Measurements from ENCODE around the gene TMEM212.
"Not testable (repeated sequence)": the region's sequence is repeated elsewhere in the genome, so short reads cannot be mapped to it uniquely, and the experiment has no call there.

The TMEM212 gene

DNA sequence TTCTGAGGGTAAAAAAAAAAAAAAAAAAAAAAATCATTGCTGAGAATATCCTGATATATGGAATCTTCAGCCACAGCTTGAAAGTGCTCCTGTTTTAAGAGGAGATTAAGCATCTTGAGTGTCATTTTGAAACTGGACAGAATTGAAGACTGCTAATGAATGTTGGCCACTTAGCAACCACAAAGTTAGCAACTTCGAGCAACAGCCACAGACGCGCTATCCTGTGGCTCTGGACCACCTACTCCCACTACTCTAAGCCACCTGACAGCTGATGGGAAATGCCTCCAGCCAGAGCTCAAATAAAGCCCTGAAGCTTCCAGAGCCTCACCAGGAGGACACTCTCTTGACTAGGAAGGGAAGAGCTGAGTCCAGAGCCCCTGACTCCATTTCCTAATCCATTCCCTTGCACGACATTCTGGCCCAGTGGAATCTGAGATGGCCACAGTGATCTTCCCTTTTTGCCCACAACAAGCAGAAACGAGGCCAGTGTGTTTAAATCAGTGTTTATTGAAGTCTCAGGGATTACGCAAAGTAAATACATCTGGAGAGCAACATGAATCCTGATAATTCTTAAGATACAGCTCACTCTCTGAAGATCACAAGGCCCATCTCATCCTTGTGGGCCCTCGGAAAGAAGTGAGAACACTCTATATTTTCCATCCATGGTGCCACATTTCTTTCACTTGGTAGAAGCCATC is 58.6 kb downstream of the TMEM212 start:
- no peaks in the 10 kb centered on the region for H3K4me1 ChIP-seq (ENCODE audit: control insufficient read depth, insufficient read depth, low read length)
- no peaks in the 10 kb centered on the region for H3K9me3 ChIP-seq (replicated peaks; ENCODE audit: low read length)
- H3K4me3 ChIP-seq (ENCODE audit: low read length): no peak overlapping the region
- H3K36me3 ChIP-seq (ENCODE audit: insufficient read depth, low read length): no peaks in the 10 kb centered on the region
- H3K4me2 ChIP-seq (ENCODE audit: low read length): no peak overlapping the region
- H3K9ac ChIP-seq (ENCODE audit: low read depth, low read length): no peak overlapping the region
- H3K27me3 ChIP-seq (ENCODE audit: control insufficient read depth, insufficient read depth, low read length): no peaks in the 10 kb centered on the region

DNA sequence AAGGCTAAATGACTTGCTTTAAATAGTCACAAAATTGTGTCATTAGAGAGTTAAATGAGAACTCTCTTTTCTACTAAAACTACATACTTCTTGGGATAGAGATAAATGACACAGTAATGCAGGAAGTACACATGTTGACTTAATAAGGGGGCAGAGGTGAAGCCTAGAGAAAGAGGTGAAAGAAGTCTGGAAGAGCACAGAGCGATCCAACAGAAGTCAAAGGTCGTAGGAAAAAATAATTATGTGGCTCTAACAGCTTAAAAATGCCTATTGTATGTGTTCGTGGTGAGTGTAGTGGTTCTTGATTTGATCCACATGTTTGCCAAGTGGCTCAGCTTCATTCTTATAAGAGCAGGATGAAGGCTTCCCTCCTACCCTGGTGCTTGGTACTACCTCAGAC is 61.7 kb downstream of the TMEM212 start:
- H3K36me3 ChIP-seq (ENCODE audit: insufficient read depth, low read length): no peaks in the 10 kb centered on the region
- H3K4me3 ChIP-seq (ENCODE audit: low read length): no peak overlapping the region
- H3K9me3 ChIP-seq (replicated peaks; ENCODE audit: low read length): no peaks in the 10 kb centered on the region
- no peaks in the 10 kb centered on the region for H3K4me1 ChIP-seq (ENCODE audit: control insufficient read depth, insufficient read depth, low read length)
- H3K27me3 ChIP-seq (ENCODE audit: control insufficient read depth, insufficient read depth, low read length): no peaks in the 10 kb centered on the region
- H3K9ac ChIP-seq (ENCODE audit: low read depth, low read length): no peak overlapping the region
- H3K4me2 ChIP-seq (ENCODE audit: low read length): no peak overlapping the region

DNA sequence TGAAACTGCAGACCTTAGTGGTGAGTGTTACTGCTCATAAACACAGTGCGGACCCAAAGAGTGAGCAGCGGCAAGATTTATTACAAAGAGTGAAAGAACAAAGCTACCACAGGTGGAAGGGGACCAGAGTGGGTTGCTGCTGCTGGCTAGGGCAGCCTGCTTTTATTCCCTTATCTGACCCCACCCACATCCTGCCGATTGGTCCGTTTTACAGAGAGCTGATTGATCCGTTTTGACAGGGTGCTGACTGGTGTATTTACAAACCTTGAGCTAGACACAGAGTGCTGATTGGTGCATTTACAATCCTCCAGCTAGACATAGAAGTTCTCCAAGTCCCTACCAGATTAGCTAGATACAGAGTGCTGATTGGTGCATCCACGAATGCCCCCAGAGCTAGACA is 63.4 kb downstream of the TMEM212 start:
- not testable (repeated sequence) for H3K4me1 ChIP-seq (ENCODE audit: control insufficient read depth, insufficient read depth, low read length)

DNA sequence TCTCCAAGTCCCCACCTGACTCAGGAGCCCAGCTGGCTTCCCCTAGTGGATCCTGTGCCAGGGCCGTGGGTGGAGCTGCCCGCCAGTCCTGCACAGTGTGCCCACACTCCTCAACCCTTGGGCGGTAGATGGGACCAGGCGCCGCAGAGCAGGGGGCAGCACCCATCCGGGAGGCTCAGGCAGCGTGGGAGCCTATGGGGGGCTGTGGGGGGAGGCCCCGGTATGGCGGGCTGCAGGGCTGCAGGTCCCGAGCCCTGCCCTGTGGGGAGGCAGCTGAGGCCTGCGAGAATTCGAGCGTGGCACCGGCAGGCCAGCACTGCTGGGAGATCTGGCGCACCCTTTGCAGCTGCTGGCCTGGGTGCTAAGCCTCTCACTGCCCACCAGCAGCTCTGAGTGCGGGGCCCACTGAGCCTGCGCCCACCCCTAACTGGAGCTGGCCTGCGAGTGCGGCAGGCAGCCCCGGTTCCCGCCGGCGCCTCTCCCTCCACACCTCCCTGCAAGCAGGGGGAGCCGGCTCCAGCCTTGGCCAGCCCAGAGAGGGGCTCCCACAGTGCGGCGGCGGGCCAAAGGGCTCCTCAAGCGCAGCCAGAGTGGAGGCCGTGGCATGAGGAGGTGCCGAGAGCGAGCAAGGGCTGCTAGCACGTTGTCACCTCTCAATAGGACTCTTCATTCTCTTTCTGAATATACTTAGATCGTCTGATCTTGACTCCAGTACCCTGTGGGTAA is 64.0 kb downstream of the TMEM212 start:
- no peak overlapping the region for H3K4me2 ChIP-seq (ENCODE audit: low read length)

More for the DNA sequence above, 63.4 kb downstream of the TMEM212 start:
- H3K9ac ChIP-seq (ENCODE audit: low read depth, low read length); H3K9me3 ChIP-seq (replicated peaks; ENCODE audit: low read length); H3K4me2 ChIP-seq (ENCODE audit: low read length); H3K36me3 ChIP-seq (ENCODE audit: insufficient read depth, low read length); H3K4me3 ChIP-seq (ENCODE audit: low read length); H3K27me3 ChIP-seq (ENCODE audit: control insufficient read depth, insufficient read depth, low read length): not testable (repeated sequence)

DNA sequence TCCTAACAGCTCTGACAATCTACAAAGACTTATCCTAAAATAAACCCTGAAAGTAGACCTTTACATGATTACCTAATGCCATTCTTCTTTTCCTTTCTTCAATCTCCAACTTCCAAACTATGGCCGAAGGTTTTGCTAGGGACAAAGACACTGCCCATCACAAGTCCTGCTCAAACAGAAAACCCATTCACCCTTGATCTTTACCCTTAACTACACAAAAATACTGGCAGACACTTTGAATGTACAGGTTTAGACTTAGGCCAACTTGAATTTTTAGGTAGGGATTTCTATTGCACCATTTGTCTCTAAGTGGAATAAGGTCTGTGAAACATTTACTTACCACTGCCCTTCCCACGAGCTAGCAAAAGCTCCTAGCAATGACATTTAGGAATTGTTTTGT is 64.6 kb downstream of the TMEM212 start:
- no peak overlapping the region for H3K4me3 ChIP-seq (ENCODE audit: low read length)
- no peaks in the 10 kb centered on the region for H3K27me3 ChIP-seq (ENCODE audit: control insufficient read depth, insufficient read depth, low read length)
- H3K9me3 ChIP-seq (replicated peaks; ENCODE audit: low read length): no peaks in the 10 kb centered on the region
- H3K4me2 ChIP-seq (ENCODE audit: low read length): no peak overlapping the region
- no peaks in the 10 kb centered on the region for H3K4me1 ChIP-seq (ENCODE audit: control insufficient read depth, insufficient read depth, low read length)
- H3K9ac ChIP-seq (ENCODE audit: low read depth, low read length): no peak overlapping the region
- H3K36me3 ChIP-seq (ENCODE audit: insufficient read depth, low read length): no peaks in the 10 kb centered on the region

More for the DNA sequence above, 64.0 kb downstream of the TMEM212 start:
- Histone ChIP-seq H3K9me3 (replicated peaks; ENCODE audit: low read length) (no peaks in the 10 kb centered on the region), H3K36me3 (ENCODE audit: insufficient read depth, low read length) (no peaks in the 10 kb centered on the region), H3K27me3 (ENCODE audit: control insufficient read depth, insufficient read depth, low read length) (no peaks in the 10 kb centered on the region), H3K9ac (ENCODE audit: low read depth, low read length) (no peak overlapping the region), H3K4me1 (ENCODE audit: control insufficient read depth, insufficient read depth, low read length) (no peaks in the 10 kb centered on the region), H3K4me3 (ENCODE audit: low read length) (no peak overlapping the region)

DNA sequence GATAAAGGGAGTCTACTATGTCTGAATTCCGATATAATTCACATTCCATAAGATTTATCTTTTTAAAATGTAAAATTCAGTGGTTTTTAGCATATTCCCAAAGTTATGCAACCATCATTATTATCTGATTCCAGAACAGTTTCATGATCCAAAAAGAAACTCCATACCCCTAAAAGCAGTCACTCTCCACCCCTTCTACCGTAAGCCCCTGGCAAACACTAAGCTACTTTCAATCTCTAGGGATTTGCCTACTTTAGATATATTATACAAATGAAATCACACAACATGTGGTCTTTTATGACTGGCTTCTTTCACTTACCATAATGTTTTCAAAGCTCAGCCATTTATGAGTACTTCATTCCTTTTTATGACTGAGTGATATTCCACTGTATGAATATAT is 65.6 kb downstream of the TMEM212 start:
- Histone ChIP-seq H3K4me3 (ENCODE audit: low read length) (no peak overlapping the region), H3K9ac (ENCODE audit: low read depth, low read length) (no peak overlapping the region)

More for the DNA sequence above, 65.6 kb downstream of the TMEM212 start:
- Histone ChIP-seq H3K9me3 (replicated peaks; ENCODE audit: low read length) (no peaks in the 10 kb centered on the region), H3K27me3 (ENCODE audit: control insufficient read depth, insufficient read depth, low read length) (no peaks in the 10 kb centered on the region), H3K4me1 (ENCODE audit: control insufficient read depth, insufficient read depth, low read length) (no peaks in the 10 kb centered on the region), H3K4me2 (ENCODE audit: low read length) (no peak overlapping the region), H3K36me3 (ENCODE audit: insufficient read depth, low read length) (no peaks in the 10 kb centered on the region)

Data from skeletal muscle satellite cell (primary cell).